IMR-90 (cell line): Measurements from ENCODE around the gene SYMPK. TPM values are rescaled to one million over a fixed set of nuclear protein-coding genes. Genes with fewer than 3 reads are reported as not detected.

Source experiments
- ATAC-seq: fragments of 200-7000 bp; cut with Tn5 transposase; 2 replicates; pipeline ENCODE4 v1.9.1; 2020; ENCODE audit warnings: low read depth, mild to moderate bottlenecking, moderate library complexity
- BruUV-seq: library from RNA; stranded (reverse); fragments of 400-500 nt; replicated peaks from 2 replicates; lab custom pipeline; 2021; lab: Mats Ljungman, UMichigan
- CTCF ChIA-PET: fragments of 300-600 bp; formaldehyde crosslinking; extraction: SDS; loops from one replicate; lab custom pipeline; 2021; ENCODE audit warnings: antibody characterized with exemption; lab: Yijun Ruan, JAX
- POLR2A ChIA-PET: fragments of 300-600 bp; sonication (Branson Sonifier 250); formaldehyde crosslinking; loops from one replicate; lab custom pipeline; 2022; ENCODE audit warnings: antibody characterized with exemption; ENCODE audit not compliant: unreplicated experiment; lab: Charles Lee
- DNase-seq: peaks from one replicate; pipeline ENCODE4 v3.0.0; 2013
- H2AFZ ChIP-seq: replicated peaks from 2 replicates; pipeline ENCODE3; 2013; ENCODE audit warnings: low read length, mild to moderate bottlenecking; ENCODE audit not compliant: poor library complexity
- H2AK5ac ChIP-seq: 2 replicates; pipeline ENCODE4 v1.6.1; 2013; ENCODE audit warnings: low read depth, low read length, inconsistent platforms
- H2AK9ac ChIP-seq: replicated peaks from 2 replicates; pipeline ENCODE3; 2013; ENCODE audit warnings: mild to moderate bottlenecking, low read depth, low read length, moderate library complexity; ENCODE audit not compliant: poor library complexity
- H2BK120ac ChIP-seq: 2 replicates; pipeline ENCODE4 v1.6.1; 2013; ENCODE audit warnings: low read depth, low read length, inconsistent platforms
- H2BK15ac ChIP-seq: 3 replicates; pipeline ENCODE4 v1.6.1; 2013; ENCODE audit warnings: low read depth, low read length, inconsistent platforms
- H2BK20ac ChIP-seq: 2 replicates; pipeline ENCODE4 v1.6.1; 2013; ENCODE audit warnings: low read depth, mild to moderate bottlenecking, inconsistent platforms, low read length, moderate library complexity
- H2BK5ac ChIP-seq: 2 replicates; pipeline ENCODE4 v1.6.1; 2013; ENCODE audit warnings: mild to moderate bottlenecking, low read depth, low read length, inconsistent platforms; ENCODE audit not compliant: poor library complexity, severe bottlenecking
- H3K14ac ChIP-seq: replicated peaks from 2 replicates; pipeline ENCODE4 v1.6.1; 2013; ENCODE audit warnings: low read depth, low read length, inconsistent platforms
- H3K18ac ChIP-seq: 2 replicates; pipeline ENCODE4 v1.6.1; 2013; ENCODE audit warnings: low read depth, low read length, control low read depth
- H3K23ac ChIP-seq: 2 replicates; pipeline ENCODE4 v1.6.1; 2013; ENCODE audit warnings: low read depth, low read length, inconsistent platforms
- H3K27ac ChIP-seq: 2 replicates; pipeline ENCODE4 v1.5.1; 2013; ENCODE audit warnings: mild to moderate bottlenecking, control low read depth, low read length; ENCODE audit not compliant: insufficient read depth
- H3K27me3 ChIP-seq: 2 replicates; pipeline ENCODE4 v1.6.1; 2013; ENCODE audit warnings: low read length; ENCODE audit not compliant: control insufficient read depth, insufficient read depth
- H3K36me3 ChIP-seq: 2 replicates; pipeline ENCODE4 v1.6.1; 2013; ENCODE audit warnings: low read length, mixed read lengths; ENCODE audit not compliant: control insufficient read depth, insufficient read depth
- H3K4ac ChIP-seq: 2 replicates; pipeline ENCODE4 v1.6.1; 2013; ENCODE audit warnings: low read depth, low read length, inconsistent platforms
- H3K4me1 ChIP-seq: 2 replicates; pipeline ENCODE4 v1.6.1; 2013; ENCODE audit warnings: low read length, mixed read lengths; ENCODE audit not compliant: control insufficient read depth, insufficient read depth
- H3K4me2 ChIP-seq: 2 replicates; pipeline ENCODE4 v1.6.1; 2013; ENCODE audit warnings: low read depth, mild to moderate bottlenecking, control low read depth, low read length, moderate library complexity
- H3K4me3 ChIP-seq: 2 replicates; pipeline ENCODE4 v1.5.1; 2013; ENCODE audit warnings: low read depth, mild to moderate bottlenecking, control low read depth, low read length, moderate library complexity; ENCODE audit not compliant: insufficient read depth
- H3K56ac ChIP-seq: 2 replicates; pipeline ENCODE4 v1.6.1; 2013; ENCODE audit warnings: low read length, inconsistent platforms; ENCODE audit not compliant: insufficient read depth; ENCODE audit errors: extremely low read depth
- H3K79me1 ChIP-seq, 2 experiments: 2 replicates each; pipeline ENCODE4 v1.6.1; 2013; ENCODE audit warnings: low read length in 2 of 2, inconsistent platforms in 1 of 2, low read depth in 1 of 2
- H3K9ac ChIP-seq: 2 replicates; pipeline ENCODE4 v1.6.1; 2013; ENCODE audit warnings: low read depth, low read length, control low read depth
- H3K9me1 ChIP-seq: 2 replicates; pipeline ENCODE4 v1.6.1; 2013; ENCODE audit warnings: low read length, inconsistent platforms; ENCODE audit not compliant: insufficient read depth
- H3K9me3 ChIP-seq: 2 replicates; pipeline ENCODE4 v1.6.1; 2013; ENCODE audit warnings: low read length; ENCODE audit not compliant: control insufficient read depth, insufficient read depth
- H4K20me1 ChIP-seq: 2 replicates; pipeline ENCODE4 v1.6.1; 2013; ENCODE audit warnings: low read length, inconsistent platforms; ENCODE audit not compliant: insufficient read depth
- H4K5ac ChIP-seq: 2 replicates; pipeline ENCODE4 v1.6.1; 2013; ENCODE audit warnings: mild to moderate bottlenecking, low read depth, low read length, control low read depth
- H4K8ac ChIP-seq, 2 experiments: 2 replicates each; pipeline ENCODE4 v1.6.1; 2013; ENCODE audit warnings: low read depth in 2 of 2, low read length in 2 of 2, control low read depth in 1 of 2, inconsistent platforms in 1 of 2
- H4K91ac ChIP-seq: 2 replicates; pipeline ENCODE4 v1.6.1; 2013; ENCODE audit warnings: low read depth, low read length, inconsistent platforms; ENCODE audit not compliant: insufficient read depth
- CEBPB ChIP-seq: IDR thresholded peaks from 2 replicates; pipeline ENCODE4 v1.6.1; 2012; ENCODE audit warnings: low read depth, low read length, improper control_type of control experiment
- WGBS, 2 experiments: methylation state at CpG; one replicate each; pipeline versions ENCODE4 v1.1.5 to v1.1.7; 2013; ENCODE audit warnings: missing lambda C conversion rate in 2 of 2; ENCODE audit not compliant: insufficient read length in 1 of 2; ENCODE audit errors: extremely low coverage in 2 of 2; 5-methylcytosine and 5-hydroxymethylcytosine counted together
- dilution Hi-C: fragments of 300-500 bp; cut with HindIII; formaldehyde crosslinking; loops from one replicate; pipeline ENCODE4 v1.14.3; 2018; ENCODE audit warnings: low sequenced_read_pairs; ENCODE audit not compliant: unreplicated experiment
- in situ Hi-C: fragments of 300-500 bp; cut with MboI; formaldehyde crosslinking; loops from 3 replicates; pipeline ENCODE4 v1.14.3; 2019; ENCODE audit warnings: low sequenced_read_pairs, inconsistent platforms, mixed read lengths
- intact Hi-C: fragments of 100-400 bp; cut with micrococcal nuclease; formaldehyde crosslinking; loops from 2 replicates; pipeline ENCODE4 v1.10.0; 2022
- polyA plus RNA-seq, 3 experiments: library from polyadenylated mRNA; depleted of rRNA; stranded (reverse); fragments of >200 nt; gene quantifications; 2 replicates each; pipeline ENCODE4 v1.2.3, GENCODE V29; 2012; ENCODE audit warnings: low replicate concordance in 1 of 3
- total RNA-seq: library from RNA; depleted of rRNA; stranded (reverse); fragments of >200 nt; gene quantifications from 2 replicates; pipeline ENCODE4 v1.2.3, GENCODE V29; 2012
- TF ChIP-seq, protein P1 (sequence below): fragments of 150-350 bp; IDR thresholded peaks from 2 replicates; pipeline ENCODE4 v1.6.1; 2017; ENCODE audit warnings: mild to moderate bottlenecking, antibody characterized with exemption, low read length, low read depth

Gene SYMPK
- total and polyA plus RNA-seq, 2 of the 4 experiments (the other 2 are of a cell fraction) = 35.3 to 71.5 TPM

DNA sequence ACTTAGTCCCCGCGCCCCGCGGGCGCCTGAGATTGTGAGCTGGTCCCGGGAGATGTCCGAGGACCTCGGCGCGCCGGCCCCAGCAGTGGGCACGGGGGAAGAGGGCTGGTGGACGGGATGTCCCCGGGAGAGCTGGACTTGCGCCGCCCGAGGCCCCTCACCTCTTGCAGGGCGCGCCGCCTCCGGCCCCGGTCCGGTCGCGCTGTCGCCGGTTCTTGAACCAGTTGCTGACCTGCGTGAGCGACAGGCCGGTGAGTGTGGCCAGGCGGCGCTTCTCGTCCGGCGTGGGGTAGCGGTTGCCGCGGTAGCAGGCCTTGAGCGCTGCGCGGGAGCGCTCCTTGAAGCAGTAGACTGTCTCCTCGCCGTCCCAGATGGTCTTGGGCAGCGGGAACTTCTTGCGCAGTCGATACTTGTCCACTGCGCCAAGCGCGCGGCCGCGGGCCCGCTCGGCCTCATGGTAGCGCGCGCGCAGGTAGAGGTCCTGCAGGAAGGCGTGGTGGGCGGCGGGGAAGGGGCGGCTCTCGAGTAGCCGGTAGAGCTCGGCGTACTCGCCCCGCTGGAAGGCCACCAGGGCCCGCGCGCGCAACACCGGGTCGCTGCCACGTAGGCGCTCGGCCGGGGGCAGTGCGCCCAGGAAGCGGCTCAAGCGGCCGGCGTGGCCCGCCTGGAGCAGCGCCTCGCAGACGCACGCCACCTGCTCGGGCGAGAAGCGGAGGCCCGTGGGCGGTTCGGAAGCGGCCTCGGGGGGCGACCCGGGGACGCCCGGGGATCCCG lies 94.9 kb downstream of the SYMPK start:
- Histone ChIP-seq H3K9me3 (no peaks in the 10 kb centered on the region), H2BK5ac (peak overlapping the region; percentile 97), H3K27ac (peak overlapping the region; percentile 98), H4K5ac (peak overlapping the region; percentile 40; the same call in 1 of the 2 replicates), H3K9ac (peak overlapping the region; percentile 89), H3K36me3 (peaks cover 8% of the 10 kb centered on the region; the same call in 1 of the 2 replicates), H3K9me1 (no peaks in the 10 kb centered on the region; the same call in 1 of the 2 replicates), H3K18ac (0 out of 2 replicates have a peak overlapping the region, but pooled peaks have one; percentile 16), H4K91ac (no peak overlapping the region; the same call in 1 of the 2 replicates), H2BK20ac (no peak overlapping the region), H2BK15ac (no peak overlapping the region), H3K4me2 (peak overlapping the region; percentile 86), H3K4me1 (peaks cover 22% of the 10 kb centered on the region), H3K14ac (peak overlapping the region; percentile 68; the same call in 1 of the 2 replicates), H2AK9ac (peak overlapping the region; percentile 98), H3K4me3 (peak overlapping the region; percentile 62), H2BK120ac (no peak overlapping the region; the same call in 1 of the 2 replicates), H3K79me1 (peaks cover 4 to 20% of the 10 kb centered on the region in 2 experiments; a peak in 1 of 4 replicates), H3K27me3 (no peaks in the 10 kb centered on the region), H2AFZ (peak overlapping the region; percentile 88), H2AK5ac (peak overlapping the region; percentile 36), H3K4ac (peak overlapping the region; percentile 77), H4K8ac (peak overlapping the region in 1 of 2 experiments; percentile 4; a peak in 2 of 4 replicates), H3K23ac (peak overlapping the region; percentile 35; the same call in 1 of the 2 replicates), H4K20me1 (peaks cover 12% of the 10 kb centered on the region), H3K56ac (peak overlapping the region; percentile 43)
- DNase-seq = peak; percentile 65
- dilution Hi-C loops (no loop called here), in situ Hi-C loops (no loop called here), intact Hi-C loops (loop anchor here (2.0 kb wide), 2 partner anchors 37 to 75 kb away; partner anchors contain the start of genes FBXO46 and QPCTL)
- ChIA-PET CTCF (interaction anchor here (0.6 to 3.0 kb wide), 5 partner anchors 31 to 222 kb away, joined by 3 to 24 read pairs (median 4); no protein-coding TSS in a partner anchor), POLR2A (interaction anchor here (0.5 to 1.2 kb wide), 4 partner anchors 16 to 40 kb away, joined by 5 to 10 read pairs (median 5); partner anchors contain the start of genes DMWD and FBXO46)
- TF ChIP-seq, protein P1, sequence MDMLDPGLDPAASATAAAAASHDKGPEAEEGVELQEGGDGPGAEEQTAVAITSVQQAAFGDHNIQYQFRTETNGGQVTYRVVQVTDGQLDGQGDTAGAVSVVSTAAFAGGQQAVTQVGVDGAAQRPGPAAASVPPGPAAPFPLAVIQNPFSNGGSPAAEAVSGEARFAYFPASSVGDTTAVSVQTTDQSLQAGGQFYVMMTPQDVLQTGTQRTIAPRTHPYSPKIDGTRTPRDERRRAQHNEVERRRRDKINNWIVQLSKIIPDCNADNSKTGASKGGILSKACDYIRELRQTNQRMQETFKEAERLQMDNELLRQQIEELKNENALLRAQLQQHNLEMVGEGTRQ = no peak
- 0 out of 2 replicates have a peak, but pooled peaks have one; percentile 8 for TF ChIP-seq CEBPB
- ATAC-seq = no peak
- BruUV-seq = no TSS peak
- WGBS, 2 experiments = 1% methylated on average over 55 of the region's 102 CpGs; no CpG with 5 or more reads in 1 of the 2 experiments
